ENCODE measurements around the gene SIX5.

The SIX5 gene

GRCh38 chr19:45792470-45793177, 23.6 kb upstream of the SIX5 start, which contains the start of gene DMWD:
Gene DMWD (minus strand): TSS chr19:45792845. CDS start chr19:45792756, 89 bp downstream.
- DNase-seq: peak; percentile 92

DNA sequence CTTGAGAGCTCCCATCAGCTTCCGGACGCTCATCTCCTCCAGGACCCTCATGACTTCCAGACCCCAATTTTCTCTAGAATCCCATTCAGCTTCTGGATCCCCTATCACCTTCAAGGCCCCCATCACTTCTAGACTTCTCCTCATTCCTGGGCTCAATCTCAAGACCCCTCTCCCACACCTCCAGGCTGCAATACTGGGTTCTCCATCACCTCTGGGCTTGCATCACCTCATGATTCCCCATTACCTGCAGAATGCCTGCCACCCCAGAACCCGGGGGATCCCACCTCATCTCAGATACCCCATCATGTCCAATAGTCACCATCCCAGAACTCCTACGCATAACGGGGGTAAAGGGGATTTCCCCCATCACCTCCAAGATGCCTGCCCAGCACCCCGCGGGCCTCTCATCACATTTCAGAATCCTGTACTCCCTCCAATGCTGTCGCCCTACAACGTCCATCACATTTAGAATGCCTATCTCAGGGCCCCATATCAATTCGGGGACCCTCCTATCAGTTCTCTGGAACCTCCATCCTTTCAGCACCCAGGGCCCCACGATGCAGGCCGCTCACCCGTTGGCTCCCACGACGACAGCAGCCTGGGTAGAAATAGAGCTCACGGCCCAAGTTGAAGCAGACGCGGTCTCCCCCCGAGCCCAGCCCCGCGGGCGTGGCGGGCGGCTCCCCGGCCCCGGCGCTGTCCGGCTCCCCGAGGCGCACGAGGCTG, 22.9 kb upstream of the SIX5 start:
- DNase-seq: no peak

- DNase-seq: no peak
Observed at GRCh38 chr19:45790942-45791341, 21.9 kb upstream of the SIX5 start.

GRCh38 chr19:45789035-45789786, 20.2 kb upstream of the SIX5 start:
- DNase-seq: no peak

- no peak for DNase-seq
Observed at GRCh38 chr19:45786533-45786894, 17.5 kb upstream of the SIX5 start.

DNA sequence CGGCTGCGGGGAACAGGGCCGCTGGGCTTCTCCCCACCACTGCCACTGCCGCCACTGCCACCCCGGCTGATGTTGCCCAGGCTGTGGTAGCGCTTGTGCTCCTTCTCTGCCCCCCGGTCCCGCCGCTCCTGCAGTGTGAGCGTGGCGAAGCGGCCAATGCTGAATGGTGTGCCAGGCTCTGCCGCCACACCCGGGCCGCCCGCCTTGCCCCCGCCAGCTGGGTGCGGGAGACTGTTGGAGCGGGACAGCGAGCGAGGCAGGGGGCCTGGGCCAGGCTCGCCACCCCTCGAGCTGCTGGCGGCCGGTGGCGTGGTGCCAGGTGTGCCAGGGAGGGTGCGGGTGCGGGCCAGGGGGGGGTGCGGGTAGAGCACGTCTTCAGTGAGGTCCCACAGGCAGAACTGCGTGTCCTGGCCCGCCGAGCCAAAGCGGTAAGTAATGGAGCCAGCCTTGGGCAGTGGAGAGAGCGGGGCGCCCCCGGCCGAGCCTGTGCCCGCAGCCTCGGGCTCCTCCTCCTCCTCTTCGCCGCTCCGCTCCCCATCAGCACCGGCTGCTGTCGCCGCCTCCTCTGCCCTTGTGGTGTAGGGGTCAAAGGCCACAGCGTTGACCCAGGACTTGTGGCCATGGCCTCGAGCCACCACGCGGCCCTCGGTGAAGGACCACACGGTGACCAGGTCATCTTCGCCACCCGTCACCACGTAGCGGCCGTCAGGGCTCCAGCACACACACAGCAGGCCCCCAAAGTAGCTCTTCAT, 16.9 kb upstream of the SIX5 start:
- DNase-seq: no peak

- no peak for DNase-seq
Observed at GRCh38 chr19:45785097-45785496, 16.0 kb upstream of the SIX5 start.

GRCh38 chr19:45784096-45784495, 15.0 kb upstream of the SIX5 start:
- no peak for DNase-seq

DNA sequence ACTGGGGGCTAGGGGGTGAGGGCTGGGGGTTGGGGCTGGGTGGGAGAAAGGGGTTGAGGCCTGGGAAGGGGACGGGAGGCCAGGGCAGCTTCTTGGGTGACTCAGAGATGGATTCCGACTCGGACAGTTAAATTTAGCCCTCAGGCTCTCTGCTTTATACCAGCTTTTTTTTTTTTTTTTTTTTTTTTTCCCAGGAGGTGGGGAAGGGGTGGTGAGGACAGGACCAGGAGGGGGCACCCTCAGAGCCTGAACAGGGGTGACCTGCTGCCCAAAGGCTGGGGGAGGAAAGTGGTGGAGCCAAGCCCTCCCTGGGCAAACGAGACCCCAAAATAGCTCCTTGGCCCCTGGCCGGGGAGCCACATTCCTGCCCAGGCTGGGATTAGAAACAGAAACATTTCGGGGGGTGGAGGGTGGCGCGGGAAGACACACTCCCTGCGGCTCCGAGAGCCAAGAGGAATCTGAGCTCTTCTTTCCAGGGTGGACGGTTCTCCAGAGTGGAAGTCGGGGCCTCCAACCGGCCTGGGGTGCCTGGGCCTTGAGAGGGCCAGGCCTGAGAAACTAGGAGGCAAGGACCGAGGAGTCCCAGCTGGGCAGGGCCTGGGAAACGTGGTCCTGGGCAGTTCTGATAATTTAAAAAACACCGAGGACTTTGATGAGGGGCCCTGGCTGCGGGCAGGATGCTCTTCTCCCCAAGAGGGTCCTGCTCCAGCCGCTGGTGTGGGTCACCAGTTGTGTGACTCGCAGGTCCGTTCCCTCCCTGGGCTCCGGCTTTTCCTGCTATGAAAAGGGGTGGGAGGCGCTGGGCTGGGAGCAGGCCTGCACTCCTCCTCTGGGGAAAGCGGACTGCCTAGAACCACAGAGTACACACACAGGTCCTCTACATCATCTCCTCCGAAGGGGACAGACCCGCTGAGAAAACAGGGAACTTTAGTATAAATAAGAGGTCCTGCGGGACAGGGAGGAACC, 14.1 kb upstream of the SIX5 start:
- DNase-seq: no peak

DNA sequence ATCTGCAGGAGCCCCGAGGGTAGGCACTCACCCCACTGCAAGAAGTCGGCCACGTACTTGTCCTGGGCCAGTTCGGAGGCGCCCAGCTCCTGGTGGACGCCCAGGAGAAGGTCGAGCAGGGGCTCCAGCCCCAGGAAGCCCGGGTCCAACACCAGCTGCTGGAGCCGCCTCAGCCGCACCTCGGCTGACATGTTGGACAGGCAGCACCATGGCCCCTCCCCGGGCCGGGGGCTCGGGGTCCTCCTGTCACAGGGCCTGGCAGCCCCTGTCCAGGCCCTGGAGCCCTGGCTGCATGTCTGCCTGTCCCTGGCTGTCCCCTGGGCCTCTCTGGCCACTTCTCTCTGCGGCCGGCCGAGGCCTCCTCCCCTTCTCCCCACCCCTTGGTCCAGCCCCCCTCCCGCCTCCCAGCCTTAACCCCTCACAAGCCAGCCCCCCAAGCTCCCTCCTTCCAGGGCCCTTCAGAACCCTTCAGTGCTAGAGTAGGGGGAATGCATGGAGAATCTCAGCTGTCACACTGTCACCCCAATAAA, 13.2 kb upstream of the SIX5 start, which contains the start of gene DMPK:
DMPK (minus strand) TSS at position 329 of the 530 bp plus-strand sequence; CDS start at position 191, 138 bp downstream.
- DNase-seq: no peak

DNA sequence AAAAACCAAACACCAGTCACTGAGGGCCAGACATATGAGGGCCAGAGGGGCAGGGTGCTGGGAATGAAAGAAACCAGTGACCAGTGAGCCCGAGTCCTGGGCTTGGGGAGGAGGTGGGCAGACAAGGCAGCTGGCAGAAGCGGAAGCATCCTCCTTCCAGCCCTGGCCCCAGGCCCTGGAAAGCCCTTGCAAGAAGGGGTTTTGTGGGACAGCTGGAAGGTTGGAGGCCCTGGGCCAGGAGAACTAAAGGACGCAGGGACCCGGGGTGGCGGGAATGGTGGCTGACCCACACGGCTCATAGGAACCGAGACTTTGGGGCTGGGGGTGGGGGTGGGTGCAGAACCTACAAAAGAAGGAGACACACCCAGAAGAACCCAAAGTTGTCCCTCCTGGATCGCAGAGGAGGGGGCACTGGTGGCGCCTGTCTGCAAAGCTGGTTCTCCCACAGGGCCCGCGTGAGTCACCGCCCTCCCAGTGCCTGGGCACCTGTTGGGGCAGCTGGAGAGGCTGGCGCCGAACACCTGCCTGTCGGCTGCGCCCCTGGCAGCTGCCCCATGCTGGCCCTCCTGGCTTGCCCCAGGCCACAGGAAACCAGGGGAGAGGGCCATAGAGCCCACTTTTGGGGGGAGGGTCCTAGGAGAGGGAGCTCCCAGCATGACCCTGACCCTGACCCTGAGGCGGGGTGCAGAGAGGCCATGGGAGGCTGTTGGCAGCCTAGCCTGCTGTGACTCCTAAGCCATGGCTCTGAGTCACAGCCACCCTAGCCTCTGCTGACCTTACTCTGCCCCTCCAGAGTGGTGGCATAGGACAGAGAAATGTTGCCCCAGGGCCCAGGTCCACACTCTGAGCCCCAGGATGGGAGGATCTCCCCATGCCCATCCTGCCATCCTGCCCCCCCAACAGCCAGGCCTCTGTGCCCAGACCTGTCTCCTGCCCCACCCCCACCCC, 12.4 kb upstream of the SIX5 start:
- DNase-seq: peak; percentile 32

DNA sequence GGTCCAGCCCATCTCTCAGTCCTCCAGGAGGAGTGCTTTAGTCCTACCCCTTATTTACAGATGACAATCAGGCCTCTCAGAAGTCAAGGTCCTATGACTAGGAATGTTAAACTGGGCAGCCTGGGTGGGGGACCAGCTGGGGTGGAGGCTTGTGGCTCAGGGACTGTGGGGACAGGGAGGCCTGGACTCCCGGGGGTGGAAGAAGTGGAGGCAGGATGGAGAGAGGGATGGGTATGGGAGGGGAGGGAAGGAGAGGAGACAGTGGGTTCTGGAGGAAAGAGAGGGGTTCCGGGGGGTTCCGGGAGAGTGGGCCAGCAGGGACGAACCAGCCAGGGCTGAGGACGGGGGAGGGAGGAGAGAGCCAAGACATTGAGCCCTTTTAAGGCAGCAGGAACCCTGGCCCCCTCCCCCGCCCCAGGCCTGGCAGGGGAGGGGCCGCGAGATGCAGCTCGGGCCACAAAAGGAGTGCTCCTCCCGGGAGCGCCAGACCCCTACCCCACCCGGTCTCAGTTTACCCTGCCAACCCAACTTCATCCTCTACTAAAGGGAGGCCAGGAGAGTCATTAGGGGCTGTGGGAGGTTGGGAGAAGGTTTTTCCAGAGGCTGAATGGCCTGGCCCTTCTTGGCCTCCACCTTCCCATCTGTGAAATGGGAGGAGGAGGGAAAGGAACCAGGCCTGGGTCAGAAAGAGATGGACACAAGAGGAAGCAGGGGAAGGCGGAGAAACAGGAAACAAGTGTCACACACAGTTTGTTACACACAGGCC, 11.6 kb upstream of the SIX5 start:
- DNase-seq: peak; percentile 17

GRCh38 chr19:45780146-45780447, 11.0 kb upstream of the SIX5 start:
- DNase-seq: no peak

DNA sequence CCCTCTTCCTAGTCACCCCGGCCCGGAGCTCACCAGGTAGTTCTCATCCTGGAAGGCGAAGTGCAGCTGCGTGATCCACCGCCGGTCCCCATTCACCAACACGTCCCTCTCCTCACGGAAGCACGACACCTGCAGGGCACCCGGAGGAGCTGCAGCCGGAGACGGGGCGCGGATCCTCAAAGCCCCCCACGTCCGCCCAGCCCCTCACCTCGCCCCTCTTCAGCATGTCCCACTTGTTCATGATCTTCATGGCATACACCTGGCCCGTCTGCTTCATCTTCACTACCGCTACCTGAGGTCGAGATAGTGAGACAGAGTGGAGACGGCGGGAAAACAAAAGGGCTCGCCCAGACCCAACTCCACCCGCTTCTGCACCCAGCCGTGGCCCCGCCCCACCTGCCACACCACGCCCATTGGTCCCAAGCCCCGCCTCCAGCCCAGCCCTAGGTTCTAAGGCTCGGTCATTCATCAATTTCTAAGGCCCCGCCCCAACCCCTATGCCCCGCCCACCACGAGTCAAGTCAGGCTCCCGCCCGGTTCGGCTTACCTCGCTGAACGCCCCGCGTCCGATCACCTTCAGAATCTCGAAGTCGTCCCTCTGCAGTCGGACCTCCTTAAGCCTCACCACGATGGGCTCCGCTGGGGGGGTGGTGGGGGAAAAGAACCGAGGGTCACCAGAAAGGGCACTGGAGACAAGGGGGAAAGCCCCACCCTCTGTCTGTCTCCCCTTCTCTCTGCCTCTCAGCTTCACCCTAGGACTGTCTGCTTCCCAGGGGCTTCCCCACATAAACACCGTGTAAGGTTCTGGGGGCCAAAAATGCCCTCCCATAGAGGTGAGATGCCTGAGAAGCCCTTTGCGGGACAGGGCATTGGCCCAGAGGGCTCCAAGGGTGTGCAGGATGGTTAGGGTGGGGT, 10.4 kb upstream of the SIX5 start:
- peak; percentile 91 for DNase-seq

DNA sequence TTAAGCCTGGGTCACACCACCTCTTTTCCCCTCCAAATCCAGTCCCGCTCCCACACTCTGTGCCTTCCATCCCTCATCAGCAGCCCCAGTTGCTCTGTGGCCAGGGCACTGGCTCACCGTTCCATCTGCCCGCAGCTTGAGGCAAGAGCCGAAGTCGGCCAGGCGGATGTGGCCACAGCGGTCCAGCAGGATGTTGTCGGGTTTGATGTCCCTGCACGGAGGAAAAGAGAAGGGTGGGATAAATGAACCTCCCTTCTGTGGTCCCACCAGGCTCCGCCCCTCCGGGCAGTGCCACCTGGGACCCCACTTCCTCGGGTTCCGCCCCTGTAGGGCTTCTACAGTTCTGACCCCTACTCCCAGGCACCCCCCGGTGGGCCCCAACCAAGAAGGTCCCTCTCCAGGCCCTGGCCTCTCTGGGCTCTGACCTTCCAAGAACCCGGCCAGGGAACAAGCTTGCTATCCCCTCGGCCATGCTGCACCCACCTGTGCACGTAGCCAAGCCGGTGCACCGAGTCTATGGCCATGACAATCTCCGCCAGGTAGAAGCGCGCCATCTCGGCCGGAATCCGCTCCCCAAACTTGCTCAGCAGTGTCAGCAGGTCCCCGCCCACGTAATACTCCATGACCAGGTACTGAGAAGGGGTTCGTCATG, 9.1 kb upstream of the SIX5 start:
- no peak for DNase-seq

- no peak for DNase-seq
Observed at GRCh38 chr19:45777395-45777961, 8.4 kb upstream of the SIX5 start.

- no peak for DNase-seq
Observed at GRCh38 chr19:45774765-45775164, 5.7 kb upstream of the SIX5 start.

- no peak for DNase-seq
Observed at GRCh38 chr19:45773384-45773783, 4.3 kb upstream of the SIX5 start.

Measured in NCI-H2029 treated with DMSO at 0.1 percent for 48 hours (cell line).